Karpas-422 (cell line): ENCODE measurements around the gene SECISBP2. TPM values are rescaled to one million over a fixed set of nuclear protein-coding genes. Genes with fewer than 3 reads are reported as not detected.

Source experiments
- DNase-seq: peaks from one replicate; pipeline ENCODE4 v3.0.0-alpha.2; 2015
- H2AFZ ChIP-seq: fragments of 200-600 bp; sonication (generic); 2 replicates; pipeline ENCODE4 v1.6.1; 2014; ENCODE audit warnings: antibody characterized with exemption, low read length, mixed read lengths
- H3K27ac ChIP-seq: fragments of 200-600 bp; sonication (generic); 2 replicates; pipeline ENCODE4 v1.5.1; 2014; ENCODE audit warnings: mild to moderate bottlenecking, low read length, moderate library complexity
- H3K27me3 ChIP-seq: fragments of 200-600 bp; sonication (generic); 2 replicates; pipeline ENCODE4 v1.6.1; 2014; ENCODE audit warnings: low read length, mixed read lengths
- H3K36me3 ChIP-seq: fragments of 200-600 bp; sonication (generic); 2 replicates; pipeline ENCODE4 v1.6.1; 2014; ENCODE audit warnings: low read length, mixed read lengths; ENCODE audit not compliant: insufficient read depth
- H3K4me1 ChIP-seq: fragments of 200-600 bp; sonication (generic); 2 replicates; pipeline ENCODE4 v1.6.1; 2014; ENCODE audit warnings: mild to moderate bottlenecking, low read length, mixed read lengths
- H3K4me2 ChIP-seq: fragments of 200-600 bp; sonication (generic); 2 replicates; pipeline ENCODE4 v1.6.1; 2014; ENCODE audit warnings: low read length, low read depth, mild to moderate bottlenecking; ENCODE audit not compliant: poor library complexity, severe bottlenecking
- H3K4me3 ChIP-seq: fragments of 200-600 bp; sonication (generic); 2 replicates; pipeline ENCODE4 v1.5.1; 2014; ENCODE audit warnings: mild to moderate bottlenecking, antibody characterized with exemption, low read length, mixed read lengths
- H3K79me2 ChIP-seq: fragments of 200-600 bp; sonication (generic); 2 replicates; pipeline ENCODE4 v1.6.1; 2014; ENCODE audit warnings: mild to moderate bottlenecking, low read length, mixed read lengths
- H3K9ac ChIP-seq: fragments of 200-600 bp; sonication (generic); 2 replicates; pipeline ENCODE4 v1.6.0; 2014; ENCODE audit warnings: low read length
- H3K9me2 ChIP-seq: fragments of 200-600 bp; sonication (generic), shearing (Covaris generic); replicated peaks from 2 replicates; pipeline ENCODE4 v1.6.0; 2014; ENCODE audit warnings: mild to moderate bottlenecking, low read length, moderate library complexity; ENCODE audit not compliant: insufficient read depth
- H3K9me3 ChIP-seq: fragments of 300-700, 200-600 bp; sonication (generic); 2 replicates; pipeline ENCODE4 v1.6.1; 2014; ENCODE audit warnings: low read length, mixed read lengths
- H4K20me1 ChIP-seq: fragments of 200-600 bp; sonication (generic); 2 replicates; pipeline ENCODE4 v1.6.1; 2014; ENCODE audit warnings: mild to moderate bottlenecking, antibody characterized with exemption, low read length, low read depth; ENCODE audit not compliant: insufficient read depth
- total RNA-seq: library from RNA; depleted of rRNA; stranded (reverse); fragments of >200 nt; shearing (Covaris generic); gene quantifications from 2 replicates; pipeline ENCODE4 v1.2.3, GENCODE V29; 2014; ENCODE audit warnings: low replicate concordance

The SECISBP2 gene
- total RNA-seq, 1 experiment from 2014 or later: 74.1 TPM

DNA sequence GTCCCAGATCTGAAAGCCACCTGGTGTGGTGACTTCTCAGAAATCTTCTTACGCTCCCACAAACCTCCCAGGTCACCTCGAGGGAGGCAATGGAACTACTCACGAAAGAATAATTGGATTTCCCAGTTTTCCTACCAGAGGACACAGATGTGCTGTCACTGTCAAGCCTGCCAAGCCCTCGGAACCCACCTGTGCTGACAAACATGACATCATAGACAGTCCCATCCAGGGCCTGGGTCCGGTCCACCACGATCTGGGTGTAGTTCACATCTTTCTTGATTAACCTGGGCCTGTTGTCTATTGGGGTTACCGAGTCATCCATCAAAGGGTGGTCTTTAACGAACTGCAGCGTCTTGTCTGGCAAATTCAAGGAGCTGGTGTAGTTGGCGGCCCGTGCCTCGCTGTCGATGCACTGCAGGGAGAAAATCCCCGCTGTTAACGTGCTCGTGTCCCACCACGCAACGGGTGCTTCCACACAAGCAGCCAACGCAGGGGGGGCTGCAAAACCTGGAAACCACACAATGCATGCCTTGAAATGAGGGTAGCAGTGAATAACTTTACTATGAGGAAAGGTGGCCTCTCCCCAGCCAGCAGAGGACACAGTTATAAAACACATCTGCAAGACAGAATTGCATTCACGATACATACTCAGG, 69.0 kb downstream of the SECISBP2 start:
- no peak overlapping the region for H3K4me3 ChIP-seq
- no peak overlapping the region for H3K4me2 ChIP-seq
- H3K27ac ChIP-seq: no peak overlapping the region
- H3K36me3 ChIP-seq: no peaks in the 10 kb centered on the region
- H3K79me2 ChIP-seq: no peaks in the 10 kb centered on the region
- H3K27me3 ChIP-seq: no peaks in the 10 kb centered on the region
- no peaks in the 10 kb centered on the region for H3K4me1 ChIP-seq
- no peaks in the 10 kb centered on the region for H3K9me2 ChIP-seq
- H4K20me1 ChIP-seq: no peaks in the 10 kb centered on the region
- DNase-seq: no peak
- no peak overlapping the region for H3K9ac ChIP-seq
- no peaks in the 10 kb centered on the region for H3K9me3 ChIP-seq
- no peak overlapping the region for H2AFZ ChIP-seq

DNA sequence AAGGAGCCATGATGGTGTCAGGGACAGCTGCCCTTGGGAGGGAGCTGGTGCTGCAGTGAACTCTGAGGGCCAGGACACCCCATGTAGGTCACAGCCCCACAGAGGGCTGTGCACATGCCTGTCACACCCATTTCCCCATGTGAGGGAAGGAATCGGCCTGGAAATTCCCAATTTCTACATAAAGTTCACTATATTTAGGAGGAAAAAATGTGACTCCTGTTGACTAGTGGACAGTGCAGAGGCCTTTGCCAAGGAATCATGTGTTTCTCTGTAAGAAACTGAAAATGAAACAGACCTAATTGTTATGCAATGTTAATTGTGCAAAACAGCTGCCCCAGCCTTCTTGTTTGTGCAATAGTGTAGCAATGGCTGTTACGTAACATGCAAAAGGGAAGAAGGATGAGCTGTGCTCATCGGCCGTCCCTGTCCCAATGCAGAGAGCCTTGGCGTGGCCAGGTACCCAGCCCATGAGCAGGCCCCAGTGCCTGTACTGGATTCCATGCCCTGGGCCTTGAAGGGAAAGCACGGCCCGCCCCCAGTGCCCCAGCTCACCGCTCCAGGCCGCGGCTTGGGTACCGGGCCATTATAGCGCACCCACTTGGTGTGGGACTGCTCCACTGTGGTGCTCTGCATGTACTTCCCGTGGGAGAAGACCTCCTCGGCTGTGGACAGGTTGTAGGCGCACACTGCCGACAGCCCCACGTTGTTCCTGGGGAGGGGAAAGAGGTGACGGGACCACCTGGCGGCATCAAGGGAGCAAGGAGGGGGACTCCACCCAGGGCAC, 70.0 kb downstream of the SECISBP2 start:
- Histone ChIP-seq H3K4me2 (no peak overlapping the region), H3K9me2 (no peaks in the 10 kb centered on the region), H4K20me1 (no peaks in the 10 kb centered on the region), H3K36me3 (no peaks in the 10 kb centered on the region), H3K4me1 (no peaks in the 10 kb centered on the region), H2AFZ (no peak overlapping the region), H3K27me3 (no peaks in the 10 kb centered on the region), H3K9me3 (no peaks in the 10 kb centered on the region), H3K27ac (no peak overlapping the region), H3K4me3 (no peak overlapping the region), H3K79me2 (no peaks in the 10 kb centered on the region), H3K9ac (no peak overlapping the region)
- DNase-seq: no peak

DNA sequence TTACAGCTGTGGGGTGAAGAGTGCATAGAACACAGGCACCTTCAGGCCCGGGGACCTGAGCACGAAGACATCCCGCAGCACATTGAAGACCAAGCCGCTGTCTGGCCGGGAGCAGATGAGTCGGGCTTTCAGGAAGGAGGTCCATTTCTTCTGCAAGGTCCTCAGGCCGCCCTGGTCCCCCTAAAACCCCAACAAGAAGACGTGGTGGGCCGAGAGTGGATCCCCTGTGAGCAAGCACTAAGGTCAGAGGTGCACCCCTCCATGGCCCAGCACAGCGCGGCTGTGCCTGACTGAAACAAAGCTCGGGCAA, 70.5 kb downstream of the SECISBP2 start:
- no peaks in the 10 kb centered on the region for H3K4me1 ChIP-seq
- H3K27ac ChIP-seq: no peak overlapping the region
- H3K36me3 ChIP-seq: no peaks in the 10 kb centered on the region
- H3K27me3 ChIP-seq: no peaks in the 10 kb centered on the region
- DNase-seq: no peak
- no peaks in the 10 kb centered on the region for H4K20me1 ChIP-seq
- H3K4me2 ChIP-seq: no peak overlapping the region
- H3K79me2 ChIP-seq: no peaks in the 10 kb centered on the region
- no peak overlapping the region for H3K9ac ChIP-seq
- H2AFZ ChIP-seq: no peak overlapping the region
- no peak overlapping the region for H3K4me3 ChIP-seq
- H3K9me3 ChIP-seq: no peaks in the 10 kb centered on the region
- no peaks in the 10 kb centered on the region for H3K9me2 ChIP-seq

DNA sequence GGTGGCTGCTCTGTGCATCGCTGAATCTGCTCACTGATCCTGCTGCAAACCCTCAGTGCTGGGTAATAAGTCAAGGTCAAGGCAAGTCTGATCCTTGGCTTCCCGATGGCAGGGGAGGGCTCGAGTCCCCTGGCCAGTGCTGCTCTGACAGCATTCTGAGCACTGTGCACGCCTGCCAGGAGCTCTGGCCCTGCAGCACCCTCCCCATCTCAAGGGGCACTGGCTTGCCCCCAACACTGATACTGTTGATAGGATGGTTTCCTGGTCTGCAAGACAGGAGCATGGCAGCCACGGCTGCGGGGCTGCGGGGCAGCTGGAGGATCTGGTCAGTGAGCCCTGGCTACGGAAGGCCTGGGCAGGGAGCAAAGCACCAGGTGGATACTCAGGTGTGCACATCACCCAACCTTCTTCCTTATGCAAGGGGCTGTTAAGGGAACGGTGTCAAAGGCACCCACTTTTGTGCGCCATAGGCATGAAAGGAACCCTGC, 71.8 kb downstream of the SECISBP2 start:
- no peaks in the 10 kb centered on the region for H3K27me3 ChIP-seq
- no peak overlapping the region for H2AFZ ChIP-seq

DNA sequence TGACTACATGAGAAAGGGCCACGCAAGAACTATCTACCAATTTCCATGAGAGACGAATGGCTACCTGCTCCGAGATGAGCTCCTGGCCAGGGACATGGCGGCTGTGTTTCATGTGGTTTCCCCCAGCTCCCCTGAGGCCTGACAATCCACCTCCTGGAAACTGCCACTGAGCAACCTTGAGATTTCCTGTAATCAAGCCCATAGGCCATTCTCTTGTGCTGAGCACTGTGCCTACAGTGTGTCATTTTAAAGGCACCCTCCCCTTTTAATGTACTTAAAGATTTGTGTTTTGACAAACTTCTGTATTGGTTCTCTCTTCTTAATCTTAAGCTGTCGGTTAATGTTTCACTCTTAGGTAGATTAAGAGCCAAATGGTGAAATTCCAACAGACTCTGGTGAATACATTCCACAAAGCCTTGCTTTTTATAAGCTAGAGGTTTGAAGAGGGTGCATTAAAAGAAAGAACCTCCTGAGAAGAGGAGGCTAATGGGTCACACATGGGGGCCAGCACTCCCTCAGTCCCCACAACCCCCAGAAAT, 72.3 kb downstream of the SECISBP2 start:
- no peaks in the 10 kb centered on the region for H3K4me1 ChIP-seq
- DNase-seq: no peak
- H2AFZ ChIP-seq: no peak overlapping the region
- H4K20me1 ChIP-seq: no peaks in the 10 kb centered on the region
- H3K4me2 ChIP-seq: no peak overlapping the region
- no peaks in the 10 kb centered on the region for H3K36me3 ChIP-seq
- H3K27me3 ChIP-seq: no peaks in the 10 kb centered on the region
- no peak overlapping the region for H3K9ac ChIP-seq
- H3K9me3 ChIP-seq: no peaks in the 10 kb centered on the region
- H3K4me3 ChIP-seq: no peak overlapping the region
- no peaks in the 10 kb centered on the region for H3K79me2 ChIP-seq
- H3K9me2 ChIP-seq: no peaks in the 10 kb centered on the region
- H3K27ac ChIP-seq: no peak overlapping the region

More for the DNA sequence above, 71.8 kb downstream of the SECISBP2 start:
- H3K4me3 ChIP-seq: no peak overlapping the region
- no peaks in the 10 kb centered on the region for H3K79me2 ChIP-seq
- DNase-seq: no peak
- no peaks in the 10 kb centered on the region for H3K4me1 ChIP-seq
- no peaks in the 10 kb centered on the region for H3K9me2 ChIP-seq
- no peak overlapping the region for H3K9ac ChIP-seq
- H4K20me1 ChIP-seq: no peaks in the 10 kb centered on the region
- H3K27ac ChIP-seq: no peak overlapping the region
- no peaks in the 10 kb centered on the region for H3K9me3 ChIP-seq
- no peak overlapping the region for H3K4me2 ChIP-seq
- no peaks in the 10 kb centered on the region for H3K36me3 ChIP-seq

DNA sequence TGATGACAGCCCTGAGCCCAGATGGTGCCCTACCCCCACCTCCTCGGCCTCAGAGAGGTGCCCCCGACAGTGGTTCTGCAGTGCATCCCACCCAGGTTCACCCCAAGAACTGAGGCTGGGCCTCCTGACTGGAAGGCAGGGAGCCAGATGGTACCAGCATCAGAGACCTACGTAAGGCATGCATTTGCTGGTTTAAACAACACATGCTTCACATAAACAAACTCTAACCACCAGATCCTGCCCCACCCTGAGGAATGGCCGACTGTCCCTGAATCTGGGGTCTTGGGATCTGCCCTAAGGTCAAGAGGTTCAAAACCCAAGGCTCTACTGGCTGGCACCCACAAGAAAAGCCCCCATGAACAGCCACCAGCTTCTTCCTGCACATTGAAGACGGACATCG, 73.3 kb downstream of the SECISBP2 start:
- H3K9me2 ChIP-seq: no peaks in the 10 kb centered on the region
- no peak overlapping the region for H2AFZ ChIP-seq
- H3K36me3 ChIP-seq: no peaks in the 10 kb centered on the region
- H3K9ac ChIP-seq: no peak overlapping the region
- no peak overlapping the region for H3K4me3 ChIP-seq
- no peaks in the 10 kb centered on the region for H4K20me1 ChIP-seq
- no peak overlapping the region for H3K4me2 ChIP-seq
- no peaks in the 10 kb centered on the region for H3K27me3 ChIP-seq
- no peak for DNase-seq
- H3K79me2 ChIP-seq: no peaks in the 10 kb centered on the region
- no peak overlapping the region for H3K27ac ChIP-seq
- no peaks in the 10 kb centered on the region for H3K9me3 ChIP-seq
- H3K4me1 ChIP-seq: no peaks in the 10 kb centered on the region

DNA sequence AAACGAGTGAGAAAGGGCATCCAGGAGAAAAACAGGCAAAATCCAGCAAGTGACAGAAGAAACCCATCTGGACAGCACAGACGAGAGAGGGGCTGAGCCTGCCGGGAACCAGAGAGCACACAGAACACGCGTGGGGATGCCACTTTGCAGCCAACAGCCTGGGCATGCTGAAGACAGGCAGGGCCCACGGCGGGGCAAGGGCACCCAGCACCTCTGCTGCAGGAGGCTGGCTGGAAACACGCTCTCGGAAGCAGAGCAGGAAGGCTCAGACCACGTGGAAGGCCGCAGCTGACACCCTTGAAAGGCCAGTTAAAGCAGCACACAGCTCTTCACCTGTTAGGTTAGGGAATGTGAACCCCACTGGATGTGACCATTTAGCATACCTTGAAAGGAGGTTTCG, 76.1 kb downstream of the SECISBP2 start:
- Histone ChIP-seq H3K9ac (no peak overlapping the region), H3K9me3 (no peaks in the 10 kb centered on the region), H3K4me1 (no peaks in the 10 kb centered on the region), H3K4me3 (no peak overlapping the region), H3K4me2 (no peak overlapping the region), H3K27ac (no peak overlapping the region), H2AFZ (no peak overlapping the region), H3K27me3 (no peaks in the 10 kb centered on the region), H3K9me2 (no peaks in the 10 kb centered on the region), H3K36me3 (no peaks in the 10 kb centered on the region), H3K79me2 (no peaks in the 10 kb centered on the region), H4K20me1 (no peaks in the 10 kb centered on the region)
- no peak for DNase-seq

DNA sequence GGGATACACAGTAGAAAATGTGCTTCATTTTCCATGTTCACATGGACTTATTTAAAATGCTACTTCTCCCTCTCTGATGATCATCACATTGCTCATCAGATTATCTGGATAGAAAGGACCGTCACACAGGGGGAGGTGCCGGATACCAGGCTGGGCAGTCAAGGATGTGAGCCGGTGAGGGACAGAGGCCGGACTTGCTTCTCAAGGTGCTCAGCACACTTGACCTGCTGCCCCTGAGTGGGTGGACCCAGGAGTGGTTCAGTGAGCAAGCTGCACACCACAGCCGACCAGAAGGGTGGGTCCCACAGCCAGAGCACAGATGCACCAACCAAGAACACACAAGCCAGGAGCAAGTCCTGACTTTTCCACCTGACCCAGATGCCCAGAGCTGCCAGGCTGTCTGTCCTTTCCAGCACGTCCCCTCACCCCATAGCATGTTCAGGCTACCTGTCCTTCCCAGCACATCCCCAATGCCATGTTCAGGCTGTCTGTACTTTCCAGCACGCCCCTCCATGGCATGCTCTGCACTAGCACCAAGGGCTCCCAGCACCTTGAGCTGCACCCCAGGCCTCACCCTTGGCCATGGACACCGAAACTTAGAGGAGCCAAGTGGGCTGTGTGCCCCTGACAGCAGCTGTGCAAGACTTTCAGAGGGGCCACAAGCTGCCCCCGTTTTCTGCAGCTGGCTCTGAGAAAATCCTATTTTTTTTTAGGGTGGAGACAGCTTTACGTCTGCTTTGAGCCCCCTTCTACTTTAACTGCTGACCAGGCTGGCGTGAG, 77.8 kb downstream of the SECISBP2 start:
- no peak overlapping the region for H3K4me2 ChIP-seq
- no peak overlapping the region for H3K4me3 ChIP-seq
- H2AFZ ChIP-seq: no peak overlapping the region
- no peaks in the 10 kb centered on the region for H3K9me2 ChIP-seq
- H3K27ac ChIP-seq: no peak overlapping the region
- H3K4me1 ChIP-seq: peaks cover 7% of the 10 kb centered on the region
- H3K27me3 ChIP-seq: no peaks in the 10 kb centered on the region
- H3K36me3 ChIP-seq: no peaks in the 10 kb centered on the region
- H3K9me3 ChIP-seq: no peaks in the 10 kb centered on the region
- no peaks in the 10 kb centered on the region; the same call in 1 of the 2 replicates for H4K20me1 ChIP-seq
- no peak for DNase-seq
- no peak overlapping the region for H3K9ac ChIP-seq
- no peaks in the 10 kb centered on the region for H3K79me2 ChIP-seq
